GM19025 (cell line): ENCODE results near the gene BHLHA9.
"Not testable (repeated sequence)": the region's sequence is repeated elsewhere in the genome, so short reads cannot be mapped to it uniquely, and the experiment has no call there.

Experiments
- ATAC-seq: cut with Tn5 transposase; IDR thresholded peaks from one replicate; pipeline ENCODE4 v1.9.1; 2021; ENCODE audit warnings: mild to moderate bottlenecking, low read depth, moderate library complexity; ENCODE audit not compliant: unreplicated experiment

Gene BHLHA9

GRCh38 chr17:1270210-1271029, at the start of gene BHLHA9:
BHLHA9 (plus strand) TSS chr17:1270444; CDS start chr17:1270564, 120 bp downstream.
- ATAC-seq = no peak

- ATAC-seq = no peak
Measured at GRCh38 chr17:1221209-1221608, 49.0 kb upstream of the BHLHA9 start.

GRCh38 chr17:1222321-1222720, 47.9 kb upstream of the BHLHA9 start:
- ATAC-seq = no peak

DNA sequence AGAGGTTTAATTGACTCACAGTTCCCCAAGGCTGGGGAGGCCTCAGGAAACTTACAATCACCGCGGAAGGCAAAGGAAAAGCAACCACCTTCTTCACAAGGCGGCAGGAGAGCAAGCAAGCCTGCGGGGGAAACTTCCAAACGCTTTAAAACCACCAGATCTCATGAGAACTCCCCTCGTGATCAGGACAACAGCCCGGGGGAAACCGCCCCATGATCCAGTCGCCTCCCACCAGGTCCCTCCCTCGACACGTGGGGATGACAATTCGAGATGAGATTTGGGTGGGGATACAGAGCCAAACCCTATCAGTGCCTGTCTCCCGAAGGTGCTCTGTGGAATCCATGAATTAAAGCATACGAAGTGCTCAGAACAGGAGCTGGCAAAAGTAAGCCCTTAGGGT, 46.6 kb upstream of the BHLHA9 start:
- no peak for ATAC-seq

- no peak for ATAC-seq
Measured at GRCh38 chr17:1224330-1224729, 45.9 kb upstream of the BHLHA9 start.

DNA sequence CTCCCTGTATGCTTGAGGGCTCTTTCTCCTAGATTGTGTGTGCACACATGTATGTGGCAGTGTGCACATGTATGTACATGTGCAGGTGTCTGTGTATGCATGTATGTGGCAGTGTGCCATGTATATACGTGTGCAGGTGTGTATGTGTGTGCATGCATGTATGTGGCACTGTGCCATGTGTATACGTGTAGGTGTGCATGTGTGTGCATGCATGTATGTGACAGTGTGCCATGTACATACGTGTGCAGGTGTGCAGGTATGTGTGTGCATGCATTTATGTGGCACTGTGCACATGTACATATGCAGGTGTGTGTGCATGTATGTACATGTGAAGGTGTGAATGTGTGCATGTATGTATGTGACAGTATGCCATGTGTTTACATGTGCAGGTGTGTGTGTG, 43.9 kb upstream of the BHLHA9 start:
- no peak for ATAC-seq

DNA sequence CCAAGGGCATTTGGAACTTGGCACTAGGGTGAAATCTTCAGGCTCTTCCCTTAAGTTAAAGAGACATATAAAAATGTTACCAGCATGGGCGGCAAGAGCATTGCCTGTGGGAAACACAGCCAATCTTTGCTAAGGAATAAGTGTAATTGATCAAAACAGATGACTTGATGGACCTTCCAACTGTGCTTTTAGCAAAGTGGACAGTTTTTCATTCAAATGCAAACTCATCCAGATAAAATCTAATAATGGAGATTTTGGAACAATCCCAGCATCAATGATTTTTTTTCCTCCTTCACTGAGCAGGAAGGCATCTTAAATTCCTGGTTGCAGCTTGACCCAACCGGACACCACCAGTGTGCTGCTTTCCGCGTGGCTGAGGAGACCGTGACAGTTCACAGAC, 42.9 kb upstream of the BHLHA9 start:
- ATAC-seq = no peak

GRCh38 chr17:1227917-1228780, 42.1 kb upstream of the BHLHA9 start:
- ATAC-seq = no peak

DNA sequence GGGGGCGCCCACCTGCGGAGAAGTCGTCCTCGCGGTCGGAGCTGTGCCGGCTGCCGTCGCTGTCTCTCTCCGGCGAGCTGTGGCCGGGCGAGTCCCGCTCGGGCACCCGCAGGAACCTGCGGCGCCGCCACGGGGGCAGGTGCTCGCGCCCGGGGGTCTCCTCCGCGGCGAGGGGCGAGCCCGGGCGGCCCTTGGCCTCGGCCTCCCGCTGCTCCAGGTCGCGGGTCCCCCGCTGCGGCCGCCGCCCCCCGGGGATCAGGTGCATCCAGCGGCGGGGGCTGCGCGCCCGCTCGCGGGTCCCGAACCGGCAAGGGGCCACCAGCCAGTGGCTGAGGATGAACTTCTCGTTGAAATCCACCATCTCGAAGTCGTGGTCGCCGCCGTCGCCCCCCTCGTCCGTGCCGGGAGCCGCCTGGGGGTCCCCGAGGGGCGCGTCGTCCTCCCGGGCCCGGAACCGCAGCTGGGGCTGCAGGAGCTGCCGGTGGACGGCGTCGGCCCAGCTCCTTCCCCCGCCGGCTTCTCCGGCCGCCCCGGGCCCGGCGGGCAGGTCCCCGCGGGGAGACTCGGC, 41.4 kb upstream of the BHLHA9 start:
- no peak for ATAC-seq

DNA sequence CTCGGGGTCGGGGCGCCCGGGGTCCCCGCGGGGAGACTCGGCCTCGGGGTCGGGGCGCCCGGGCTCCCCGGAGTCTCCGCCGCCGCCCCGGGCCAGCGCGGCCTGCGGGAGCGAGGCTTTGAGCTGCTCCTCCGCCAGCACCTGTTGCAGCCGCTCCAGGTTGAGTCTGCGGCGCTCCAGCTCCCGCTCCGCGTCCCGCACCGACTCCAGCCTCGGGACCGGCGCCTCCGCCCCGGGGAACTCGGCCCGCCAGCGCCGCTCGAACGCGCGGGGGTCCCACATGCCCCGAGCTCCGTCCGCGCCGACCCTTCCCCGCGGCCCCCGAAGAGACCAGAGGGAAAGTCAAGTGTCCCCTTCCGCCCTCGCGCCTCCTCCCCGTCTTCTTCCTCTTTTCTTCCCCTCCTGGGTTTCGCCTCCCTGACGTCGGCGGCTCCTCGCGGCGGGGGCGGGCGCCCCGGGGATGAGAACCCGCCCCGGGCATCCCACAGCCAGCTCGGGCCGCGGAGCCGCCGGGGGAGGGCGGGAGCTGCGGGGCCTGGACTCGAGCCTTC, 40.8 kb upstream of the BHLHA9 start:
- peak; percentile 44 for ATAC-seq

DNA sequence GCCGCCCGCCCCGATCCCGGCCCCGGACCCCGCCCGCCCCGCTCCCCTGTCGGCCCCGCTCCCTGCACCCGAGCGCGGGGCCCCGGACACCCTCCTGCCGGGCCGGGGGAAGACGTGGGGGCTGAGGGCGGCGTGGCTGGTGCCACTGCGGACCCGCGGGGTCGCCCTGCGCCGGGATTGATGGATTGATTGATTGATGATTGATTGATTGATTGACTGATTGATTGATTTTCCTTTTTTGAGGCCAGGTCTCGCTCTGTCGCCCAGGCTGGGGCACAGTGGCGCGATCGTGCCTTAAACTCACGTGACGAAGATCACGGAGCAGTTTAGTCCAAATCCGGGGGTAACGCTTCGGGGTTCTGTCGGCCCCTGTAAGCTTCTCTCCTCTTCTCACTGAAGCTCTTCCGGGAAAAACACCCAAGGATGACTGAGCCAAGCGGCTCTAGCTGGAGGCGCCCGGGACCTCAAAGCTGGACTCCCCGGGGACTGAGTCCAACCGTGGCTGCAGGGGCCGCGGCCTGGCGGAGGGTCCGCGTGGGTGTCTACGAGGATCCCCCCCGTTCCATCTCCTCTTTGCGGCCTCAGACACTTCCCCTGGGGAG, 40.2 kb upstream of the BHLHA9 start:
- ATAC-seq = no peak

DNA sequence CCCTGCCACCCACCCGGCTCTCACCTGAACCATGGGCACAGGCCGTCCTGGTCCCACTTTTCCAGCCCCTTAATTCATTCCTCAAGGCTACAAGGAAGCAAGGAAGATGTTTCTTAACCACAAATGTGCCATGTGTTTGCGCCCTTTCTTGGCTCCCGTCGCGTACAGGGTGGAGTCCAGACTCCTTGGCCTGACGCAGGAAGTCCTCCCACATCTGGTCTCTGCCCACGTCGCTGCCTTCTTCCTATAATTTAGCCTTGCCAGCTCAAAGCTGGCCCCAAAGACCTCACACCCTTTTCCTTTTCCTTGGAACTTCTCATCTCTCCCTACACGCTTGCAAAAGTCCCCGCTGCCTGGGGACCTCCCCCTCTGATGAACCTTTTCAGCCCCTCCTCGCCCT, 38.8 kb upstream of the BHLHA9 start:
- ATAC-seq = no peak

- ATAC-seq = no peak
Measured at GRCh38 chr17:1232331-1232730, 37.9 kb upstream of the BHLHA9 start.

GRCh38 chr17:1232786-1233185, 37.5 kb upstream of the BHLHA9 start:
- no peak for ATAC-seq

- ATAC-seq = no peak
Measured at GRCh38 chr17:1234455-1234854, 35.8 kb upstream of the BHLHA9 start.

- ATAC-seq = no peak
Measured at GRCh38 chr17:1237471-1237870, 32.8 kb upstream of the BHLHA9 start.

DNA sequence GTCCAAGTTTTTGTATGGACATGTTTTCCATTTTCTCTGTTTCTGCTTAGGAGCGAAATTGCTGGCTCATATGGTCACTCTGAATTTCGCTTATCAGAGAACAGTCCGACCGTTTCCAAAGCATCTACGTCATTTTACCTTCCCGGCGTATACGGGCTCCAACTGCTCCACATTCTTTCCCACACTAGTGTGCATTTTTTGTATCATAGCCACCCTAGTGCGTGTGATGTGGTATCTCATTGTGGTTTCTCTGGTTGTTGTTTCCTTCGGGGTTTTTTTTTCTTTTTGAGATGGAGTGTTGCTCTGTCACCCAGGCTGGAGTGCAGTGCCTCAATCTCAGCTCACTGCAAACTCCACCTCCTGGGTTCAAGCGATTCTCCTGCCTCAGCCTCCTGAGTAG, 31.0 kb upstream of the BHLHA9 start:
- no peak for ATAC-seq

GRCh38 chr17:1240426-1240825, 29.8 kb upstream of the BHLHA9 start:
- ATAC-seq = not testable (repeated sequence)

- no peak for ATAC-seq
Measured at GRCh38 chr17:1241929-1242328, 28.3 kb upstream of the BHLHA9 start.

GRCh38 chr17:1244606-1245012, 25.6 kb upstream of the BHLHA9 start:
- no peak for ATAC-seq
